GM12872 (cell line): ENCODE measurements around the gene SLC35A2.

Experiments
- CTCF ChIP-seq: IDR thresholded peaks from 3 replicates; pipeline ENCODE4 v1.5.1; 2011; ENCODE audit warnings: low read depth, mild to moderate bottlenecking, low read length, moderate library complexity; ENCODE audit not compliant: insufficient read depth

SLC35A2 gene

GRCh38 chrX:48914593-48915493 lies 3.4 kb upstream of the SLC35A2 start:
- TF ChIP-seq CTCF = no peak

GRCh38 chrX:48913605-48914366 lies 2.3 kb upstream of the SLC35A2 start:
- TF ChIP-seq CTCF = no peak

- TF ChIP-seq CTCF = no peak
Measured at GRCh38 chrX:48910926-48911411, 477 bp downstream of the SLC35A2 start.

GRCh38 chrX:48909703-48910294 lies 1.6 kb downstream of the SLC35A2 start:
- no peak for TF ChIP-seq CTCF

GRCh38 chrX:48908600-48908999 lies 2.8 kb downstream of the SLC35A2 start:
- no peak for TF ChIP-seq CTCF

GRCh38 chrX:48905090-48905790 lies 6.2 kb downstream of the SLC35A2 start:
- TF ChIP-seq CTCF = no peak

- TF ChIP-seq CTCF = no peak
Measured at GRCh38 chrX:48904626-48905025, 6.8 kb downstream of the SLC35A2 start.
